Activated CD4-positive, alpha-beta T cell treated with anti-CD3 and anti-CD28 coated beads for 48 hours (primary cell): ENCODE data around the gene PPARGC1A.

Source experiments
- DNase-seq: peaks from one replicate; pipeline ENCODE4 v3.0.0-alpha.2; 2020

PPARGC1A gene

GRCh38 chr4:23878912-23879732, 10.7 kb downstream of the PPARGC1A start:
- DNase-seq = no peak

- DNase-seq = no peak
Measured at GRCh38 chr4:23878246-23878891, 11.5 kb downstream of the PPARGC1A start.

- no peak for DNase-seq
Measured at GRCh38 chr4:23877758-23878229, 12.1 kb downstream of the PPARGC1A start.

DNA sequence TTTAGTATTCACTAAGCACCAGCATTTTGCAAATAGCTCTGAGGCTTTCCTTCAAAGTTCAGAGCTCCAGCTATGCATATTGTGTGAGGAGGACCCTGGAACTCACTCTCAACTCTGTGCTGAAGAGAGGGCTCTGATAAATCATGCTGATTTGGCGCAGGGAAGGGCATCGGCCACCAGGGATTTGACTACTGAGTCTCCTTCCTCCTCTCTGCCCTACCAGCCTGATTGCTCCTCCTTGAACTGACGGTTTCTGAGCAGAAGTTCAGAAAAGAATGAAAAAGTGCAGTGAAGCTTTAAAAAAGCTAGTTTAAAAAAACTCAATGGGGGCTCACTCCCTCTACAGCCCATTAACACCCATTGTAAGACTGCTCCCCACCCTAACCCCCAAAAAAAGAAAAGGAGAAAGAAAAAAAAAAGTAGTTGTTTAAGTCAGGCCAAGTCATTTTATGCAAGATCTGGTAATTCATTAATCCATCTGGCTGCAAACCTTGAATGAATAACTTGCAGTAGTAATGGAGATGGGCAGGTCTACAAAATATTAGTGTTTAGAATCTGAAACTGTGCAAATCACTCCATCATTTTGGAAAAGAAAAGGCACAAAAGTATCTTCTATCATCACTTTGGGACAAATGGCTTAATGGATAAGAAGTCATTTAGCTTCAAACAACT, 13.3 kb downstream of the PPARGC1A start:
- DNase-seq = no peak

DNA sequence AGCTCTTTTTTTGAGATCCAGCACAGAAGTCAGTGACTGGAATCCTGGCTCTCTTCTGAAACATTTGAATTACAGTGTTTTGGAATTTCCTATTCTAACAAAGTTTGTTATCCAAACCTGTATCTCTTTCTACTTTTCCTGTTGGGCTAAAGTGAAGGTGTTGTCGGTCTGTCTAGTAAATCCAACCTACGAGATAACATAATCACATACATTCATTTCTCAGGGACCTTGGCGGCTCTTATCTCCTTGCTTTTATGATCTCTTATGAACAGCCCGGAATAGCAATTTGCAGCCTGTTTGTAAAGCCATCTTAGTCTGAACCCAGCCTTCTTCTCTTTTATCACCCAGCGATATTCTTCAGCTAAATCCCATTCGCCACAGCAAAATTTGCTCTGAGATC, 14.5 kb downstream of the PPARGC1A start:
- DNase-seq = no peak

DNA sequence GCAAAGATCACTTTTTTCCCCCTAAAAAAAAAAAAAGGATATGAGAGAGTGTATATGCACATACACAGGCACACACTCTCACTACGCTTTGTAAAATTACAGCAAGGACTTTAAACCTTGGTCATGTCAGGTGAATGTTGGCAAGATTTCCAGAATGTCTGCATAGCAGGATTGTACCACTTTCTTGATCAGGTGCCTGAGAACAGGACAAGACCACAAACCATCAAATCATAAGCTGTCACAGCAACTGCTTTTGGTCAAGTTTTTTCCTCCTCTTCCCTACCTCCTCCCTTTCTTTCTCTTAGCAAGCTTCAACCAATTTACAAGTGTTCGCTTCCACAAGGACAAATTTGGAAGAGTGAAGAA, 15.3 kb downstream of the PPARGC1A start:
- DNase-seq = no peak

- no peak for DNase-seq
Measured at GRCh38 chr4:23873717-23874535, 15.9 kb downstream of the PPARGC1A start.

DNA sequence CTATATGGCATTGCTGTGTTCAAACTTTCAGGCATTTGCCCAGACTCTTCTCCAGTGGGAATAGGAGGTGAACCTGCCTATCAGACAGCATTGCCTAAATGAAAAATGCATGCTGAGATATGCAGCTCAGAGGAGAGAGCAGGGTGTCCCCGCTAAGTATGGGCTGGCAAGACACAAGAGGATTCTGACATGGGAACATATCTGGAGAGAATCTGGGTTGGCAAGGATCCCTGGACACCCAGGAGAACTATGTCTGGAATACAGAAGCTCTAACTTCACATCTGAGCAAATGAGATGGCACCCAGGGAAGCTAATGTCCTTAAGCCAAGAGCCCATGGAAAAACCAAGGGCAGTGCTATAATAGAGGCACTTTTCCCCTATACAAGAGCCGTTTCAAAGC, 18.4 kb downstream of the PPARGC1A start:
- DNase-seq = no peak

DNA sequence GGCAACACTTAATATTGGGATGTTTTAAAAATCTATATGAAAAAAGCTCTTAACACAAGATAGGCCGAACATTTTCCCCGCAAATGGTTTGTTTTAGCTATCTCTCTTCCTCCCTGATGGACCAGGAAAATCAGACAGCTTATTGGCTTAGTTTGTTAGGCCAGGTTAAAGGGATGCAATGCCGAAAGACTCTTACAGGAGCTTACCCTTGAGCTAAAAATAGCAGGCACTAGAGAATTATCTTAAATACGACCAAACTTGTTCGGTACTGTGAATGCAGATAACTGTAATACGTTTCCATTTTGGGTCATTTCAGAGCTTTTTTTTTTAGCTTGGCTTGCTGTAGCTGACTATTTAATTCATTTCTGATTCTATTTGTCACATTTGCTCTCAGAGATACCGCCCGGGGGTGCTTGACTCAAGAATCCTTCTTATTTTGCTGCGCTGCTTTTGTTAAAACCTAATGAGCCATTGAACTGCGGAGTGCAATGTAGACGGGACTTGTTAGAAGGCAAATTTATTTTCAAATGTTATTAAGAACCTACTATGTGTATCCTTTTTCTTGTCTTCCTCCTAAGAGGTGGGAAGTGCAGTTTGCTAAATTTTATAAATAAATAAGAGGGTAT, 23.3 kb downstream of the PPARGC1A start:
- no peak for DNase-seq

DNA sequence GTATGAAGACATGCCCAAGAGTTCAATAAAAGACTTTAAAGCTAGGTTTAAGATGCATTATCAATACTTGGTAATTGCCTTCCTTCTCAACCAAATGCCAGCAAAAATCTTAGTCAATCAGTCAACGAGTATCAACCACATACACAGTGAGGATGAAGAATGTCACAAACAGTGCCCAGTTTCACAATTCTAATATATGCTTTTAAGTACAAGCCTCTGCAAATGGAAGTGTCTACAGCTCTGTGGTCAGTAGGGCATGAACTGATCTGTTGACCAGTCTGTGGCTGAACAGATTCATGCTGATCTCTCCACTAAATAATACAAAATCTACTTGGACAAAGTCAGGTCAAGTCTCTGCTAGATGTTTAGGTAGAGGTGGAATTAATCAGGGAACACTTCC, 27.9 kb downstream of the PPARGC1A start:
- no peak for DNase-seq

- no peak for DNase-seq
Measured at GRCh38 chr4:23860919-23861318, 28.9 kb downstream of the PPARGC1A start.

DNA sequence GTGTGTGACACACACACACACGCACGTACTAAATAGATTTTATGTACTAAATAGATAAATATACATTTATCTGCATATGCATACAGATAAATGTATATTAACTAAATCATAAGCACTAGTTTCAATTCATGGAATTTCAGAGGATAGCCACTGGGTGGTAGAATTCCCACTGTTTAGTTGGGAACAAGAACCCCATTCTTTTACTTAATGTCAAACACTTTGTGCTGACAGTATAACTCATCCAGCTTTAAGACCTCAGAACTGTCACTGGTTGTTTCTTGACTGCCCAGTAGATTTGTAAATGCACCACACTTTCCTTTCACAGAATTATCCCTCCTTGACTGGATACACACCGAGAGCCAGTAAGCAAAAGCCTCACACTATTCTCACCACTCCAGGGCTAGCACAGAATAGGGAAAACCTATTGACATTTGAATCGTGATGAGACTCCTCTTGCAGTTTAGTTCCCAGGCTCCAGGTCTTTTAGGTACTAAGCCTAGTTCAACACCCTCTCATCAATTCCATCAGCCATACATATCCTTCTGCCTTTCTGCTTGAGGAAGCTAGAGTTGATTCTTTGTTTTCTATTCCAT, 32.4 kb downstream of the PPARGC1A start:
- DNase-seq = no peak

- DNase-seq = no peak
Measured at GRCh38 chr4:23856630-23857029, 33.2 kb downstream of the PPARGC1A start.

GRCh38 chr4:23855912-23856605, 33.8 kb downstream of the PPARGC1A start:
- DNase-seq = no peak

- no peak for DNase-seq
Measured at GRCh38 chr4:23853986-23854660, 35.7 kb downstream of the PPARGC1A start.

- DNase-seq = no peak
Measured at GRCh38 chr4:23851464-23851863, 38.4 kb downstream of the PPARGC1A start.

DNA sequence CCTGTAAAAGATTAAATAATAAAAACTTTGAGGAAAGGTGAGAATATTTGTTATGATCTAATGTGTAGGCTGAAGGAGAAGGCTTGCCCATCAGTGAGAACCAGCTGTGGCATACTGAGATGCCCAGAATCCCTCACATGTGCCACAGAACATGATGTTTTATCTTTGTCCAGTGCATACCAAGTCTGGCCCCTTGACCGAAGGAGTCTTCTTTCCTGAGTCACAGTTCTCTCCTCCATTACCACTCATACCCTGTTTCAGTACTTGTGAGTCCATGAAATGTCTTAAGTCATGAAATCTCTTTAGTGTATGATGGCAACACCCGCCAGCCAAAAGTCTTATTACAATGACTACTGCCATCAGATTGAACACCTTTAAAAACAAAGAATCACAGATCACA, 42.7 kb downstream of the PPARGC1A start:
- no peak for DNase-seq

DNA sequence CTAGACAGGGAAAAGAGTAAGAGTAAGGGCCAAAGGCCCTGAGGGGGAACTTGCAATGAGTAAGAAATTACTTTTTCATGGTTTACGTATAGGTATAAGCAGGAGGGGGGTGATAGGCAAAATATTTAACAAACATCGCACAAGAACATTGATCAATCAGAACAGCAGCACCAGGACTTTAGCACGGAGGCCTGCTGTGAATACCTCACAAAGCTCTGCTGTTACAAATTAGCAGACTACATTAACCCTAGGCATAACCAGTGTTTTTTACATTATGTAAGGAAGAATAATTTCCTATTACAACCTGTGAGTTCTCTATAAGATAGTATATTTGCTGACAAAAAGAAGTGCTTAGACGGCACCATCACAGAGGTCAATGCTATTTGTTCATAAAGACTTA, 44.9 kb downstream of the PPARGC1A start:
- no peak for DNase-seq

GRCh38 chr4:23839279-23839678, 50.6 kb downstream of the PPARGC1A start:
- no peak for DNase-seq

DNA sequence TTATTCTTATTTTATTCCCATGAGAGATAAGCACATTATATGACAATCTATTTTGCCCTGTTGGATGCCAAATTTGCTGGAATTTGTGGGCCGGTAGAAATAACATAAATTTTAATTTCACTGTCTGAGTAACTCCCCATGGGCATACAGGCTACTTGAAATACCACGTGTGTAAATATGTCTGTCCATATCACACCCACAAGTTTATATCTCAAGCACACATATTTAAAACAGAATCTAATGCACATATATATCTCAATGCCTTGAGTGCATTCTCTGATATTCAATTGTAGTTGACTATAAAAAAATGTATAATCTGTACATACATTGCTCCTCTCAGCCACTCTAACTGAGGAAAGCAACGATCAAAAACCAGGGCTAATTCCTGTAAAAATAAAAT, 51.2 kb downstream of the PPARGC1A start:
- DNase-seq = no peak

DNA sequence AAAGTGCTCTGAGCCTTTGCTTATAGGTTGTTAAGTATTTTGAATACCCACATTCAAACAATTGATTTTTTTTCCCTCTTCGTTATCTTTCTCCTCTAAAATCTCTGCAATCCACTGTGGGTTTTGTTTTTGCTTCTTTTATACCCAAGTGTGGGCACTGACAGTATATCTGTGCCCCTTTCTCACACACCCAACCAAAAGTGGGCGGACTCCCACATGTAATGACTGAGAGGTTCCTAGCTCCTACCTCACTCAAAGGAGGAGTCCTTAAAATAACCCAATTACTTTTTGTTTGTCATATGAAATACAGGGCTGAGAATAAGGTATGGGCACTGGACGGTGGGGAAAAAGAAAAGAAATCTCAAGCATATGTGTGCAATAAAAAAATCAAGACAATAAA, 51.7 kb downstream of the PPARGC1A start:
- DNase-seq = no peak
